Activated T-helper 2 cell treated with anti-CD3 and anti-CD28 coated beads, Interferon-gamma antibody, Interleukin-2, Interleukin-4, amounts not matched to agents 10 μg/mL and 5 μg/mL and 100 μg/mL, durations not matched to agents 14 hours and 24 hours and 36 hours (primary cell): ENCODE data around the gene SLC39A1. TPM values are rescaled to one million over a fixed set of nuclear protein-coding genes. Genes with fewer than 3 reads are reported as not detected.
"Not testable (repeated sequence)": the region's sequence is repeated elsewhere in the genome, so short reads cannot be mapped to it uniquely, and the experiment has no call there.

Source experiments
- DNase-seq: peaks from one replicate; pipeline ENCODE4 v3.0.0; 2021; ENCODE audit warnings: low spot score
- H3K27ac Mint-ChIP-seq: one replicate; pipeline ENCODE4 v1.8.0; 2021; ENCODE audit warnings: mixed read lengths
- H3K27me3 Mint-ChIP-seq: one replicate; pipeline ENCODE4 v1.8.0; 2021; ENCODE audit warnings: low read depth, mixed read lengths
- H3K36me3 Mint-ChIP-seq: one replicate; pipeline ENCODE4 v1.8.0; 2021; ENCODE audit warnings: low read depth, mixed read lengths
- H3K4me1 Mint-ChIP-seq: one replicate; pipeline ENCODE4 v1.8.0; 2021; ENCODE audit warnings: low read depth, mixed read lengths
- H3K4me3 Mint-ChIP-seq: one replicate; pipeline ENCODE4 v1.8.0; 2021; ENCODE audit warnings: low read depth, mild to moderate bottlenecking, moderate library complexity, mixed read lengths
- H3K9me3 Mint-ChIP-seq: one replicate; pipeline ENCODE4 v1.8.0; 2021; ENCODE audit warnings: mixed read lengths
- intact Hi-C: fragments of 100-400 bp; cut with micrococcal nuclease; formaldehyde crosslinking; loops from one replicate; pipeline ENCODE4 v1.15.1; 2023
- total RNA-seq: library from RNA; stranded (reverse); gene quantifications from 2 replicates; pipeline ENCODE4 v1.2.3, GENCODE V29; 2022

SLC39A1 gene
- total RNA-seq, 1 donor from 2014 or later, result 76.5 TPM

- H3K9me3 Mint-ChIP-seq, result no peaks in the 10 kb centered on the region
- H3K27ac Mint-ChIP-seq, result peak within 1 kb of the TSS; percentile 84
- no peaks in the 10 kb centered on the region for H3K27me3 Mint-ChIP-seq
- H3K36me3 Mint-ChIP-seq, result peaks cover 8% of the 10 kb centered on the region
- DNase-seq, result no peak
- peak within 1 kb of the TSS; percentile 71 for H3K4me3 Mint-ChIP-seq
- intact Hi-C loops, result loop anchor here (1.0 to 2.0 kb wide), 2 partner anchors 189 to 315 kb away; no protein-coding TSS in a partner anchor
- peaks cover 33% of the 10 kb centered on the region for H3K4me1 Mint-ChIP-seq
Observed at GRCh38 chr1:153985941-153986761, 22.8 kb upstream of the SLC39A1 start, which contains the start of gene RAB13. Gene RAB13, minus strand, starts transcription at chr1:153986339. Its CDS starts 103 bp downstream, at chr1:153986236.

GRCh38 chr1:153985341-153985912 lies 22.1 kb upstream of the SLC39A1 start:
- H3K4me1 Mint-ChIP-seq, result peaks cover 31% of the 10 kb centered on the region
- intact Hi-C loops, result no loop called here
- no peaks in the 10 kb centered on the region for H3K9me3 Mint-ChIP-seq

GRCh38 chr1:153984123-153984894 lies 21.0 kb upstream of the SLC39A1 start:
- H3K4me3 Mint-ChIP-seq, result no peak overlapping the region
- H3K27me3 Mint-ChIP-seq, result no peaks in the 10 kb centered on the region
- peaks cover 26% of the 10 kb centered on the region for H3K4me1 Mint-ChIP-seq
- no peaks in the 10 kb centered on the region for H3K36me3 Mint-ChIP-seq
- no peak for DNase-seq
- no peaks in the 10 kb centered on the region for H3K9me3 Mint-ChIP-seq
- intact Hi-C loops, result no loop called here
- no peak overlapping the region for H3K27ac Mint-ChIP-seq

More at GRCh38 chr1:153985341-153985912, 22.1 kb upstream of the SLC39A1 start:
- DNase-seq, result no peak
- H3K27ac Mint-ChIP-seq, result peak overlapping the region; percentile 77
- peak overlapping the region; percentile 71 for H3K4me3 Mint-ChIP-seq
- H3K36me3 Mint-ChIP-seq, result peaks cover under 1% of the 10 kb centered on the region
- no peaks in the 10 kb centered on the region for H3K27me3 Mint-ChIP-seq

- H3K9me3 Mint-ChIP-seq, H3K27me3 Mint-ChIP-seq, H3K27ac Mint-ChIP-seq, intact Hi-C loops, DNase-seq, H3K36me3 Mint-ChIP-seq, H3K4me3 Mint-ChIP-seq: not testable (repeated sequence)
- H3K4me1 Mint-ChIP-seq, result peaks cover 29% of the 10 kb centered on the region
Observed at GRCh38 chr1:153981735-153982134, 18.4 kb upstream of the SLC39A1 start.

GRCh38 chr1:153979091-153979490 lies 15.8 kb upstream of the SLC39A1 start:
- Mint-ChIP-seq H3K4me3 (peak overlapping the region; percentile 97), H3K36me3 (peaks cover 29% of the 10 kb centered on the region), H3K4me1 (peaks cover 22% of the 10 kb centered on the region)
- not testable (repeated sequence) for H3K27me3 Mint-ChIP-seq, DNase-seq, H3K9me3 Mint-ChIP-seq, H3K27ac Mint-ChIP-seq
- intact Hi-C loops, result loop anchor here (2.0 kb wide), 1 partner anchor 32 kb away; the partner anchor contains the start of gene DENND4B

GRCh38 chr1:153978274-153978909 lies 15.1 kb upstream of the SLC39A1 start:
- peak overlapping the region; percentile 97 for H3K4me3 Mint-ChIP-seq
- DNase-seq, result no peak
- no peaks in the 10 kb centered on the region for H3K27me3 Mint-ChIP-seq
- intact Hi-C loops, result loop anchor here (2.0 kb wide), 1 partner anchor 32 kb away; the partner anchor contains the start of gene DENND4B
- peak overlapping the region; percentile 89 for H3K27ac Mint-ChIP-seq
- peaks cover 24% of the 10 kb centered on the region for H3K4me1 Mint-ChIP-seq
- H3K36me3 Mint-ChIP-seq, result peaks cover 36% of the 10 kb centered on the region
- H3K9me3 Mint-ChIP-seq, result no peaks in the 10 kb centered on the region

- H3K36me3 Mint-ChIP-seq, result peaks cover 43% of the 10 kb centered on the region
- peak within 1 kb of the TSS; percentile 97 for H3K27ac Mint-ChIP-seq
- peak; percentile 78 for DNase-seq
- no peaks in the 10 kb centered on the region for H3K9me3 Mint-ChIP-seq
- peak within 1 kb of the TSS; percentile 97 for H3K4me3 Mint-ChIP-seq
- no peaks in the 10 kb centered on the region for H3K27me3 Mint-ChIP-seq
- H3K4me1 Mint-ChIP-seq, result peaks cover 27% of the 10 kb centered on the region
- intact Hi-C loops, result loop anchor here (1.0 to 2.0 kb wide), 5 partner anchors 10 to 194 kb away; partner anchors contain the start of genes CREB3L4, DENND4B, RPS27 and SLC39A1
Observed at GRCh38 chr1:153977250-153978240, 14.2 kb upstream of the SLC39A1 start, which contains the start of gene JTB. Gene JTB, minus strand, starts transcription at chr1:153977674. Its CDS starts 422 bp downstream, at chr1:153977252.

GRCh38 chr1:153976819-153977249 lies 13.5 kb upstream of the SLC39A1 start:
- intact Hi-C loops, result loop anchor here (1.0 to 2.0 kb wide), 4 partner anchors 10 to 194 kb away; partner anchors contain the start of genes CREB3L4, RPS27 and SLC39A1
- no peak for DNase-seq
- no peaks in the 10 kb centered on the region for H3K27me3 Mint-ChIP-seq
- H3K36me3 Mint-ChIP-seq, result peaks cover 48% of the 10 kb centered on the region
- no peaks in the 10 kb centered on the region for H3K9me3 Mint-ChIP-seq
- peak overlapping the region; percentile 97 for H3K4me3 Mint-ChIP-seq
- H3K4me1 Mint-ChIP-seq, result peaks cover 34% of the 10 kb centered on the region
- H3K27ac Mint-ChIP-seq, result peak overlapping the region; percentile 97

- Mint-ChIP-seq H3K4me1 (peaks cover 39% of the 10 kb centered on the region), H3K36me3 (peaks cover 48% of the 10 kb centered on the region), H3K9me3 (no peaks in the 10 kb centered on the region), H3K4me3 (no peak overlapping the region), H3K27me3 (no peaks in the 10 kb centered on the region), H3K27ac (no peak overlapping the region)
- intact Hi-C loops, result no loop called here
- no peak for DNase-seq
Observed at GRCh38 chr1:153973525-153973924, 10.2 kb upstream of the SLC39A1 start.

- intact Hi-C loops, result no loop called here
- no peak for DNase-seq
- peaks cover 48% of the 10 kb centered on the region for H3K36me3 Mint-ChIP-seq
- no peaks in the 10 kb centered on the region for H3K9me3 Mint-ChIP-seq
- no peak overlapping the region for H3K4me3 Mint-ChIP-seq
- H3K27ac Mint-ChIP-seq, result no peak overlapping the region
- H3K4me1 Mint-ChIP-seq, result peaks cover 39% of the 10 kb centered on the region
- H3K27me3 Mint-ChIP-seq, result no peaks in the 10 kb centered on the region
Observed at GRCh38 chr1:153973071-153973470, 9.7 kb upstream of the SLC39A1 start.

- Mint-ChIP-seq H3K36me3 (peaks cover 43% of the 10 kb centered on the region), H3K4me1 (peaks cover 43% of the 10 kb centered on the region), H3K4me3 (no peak overlapping the region), H3K9me3 (no peaks in the 10 kb centered on the region), H3K27me3 (no peaks in the 10 kb centered on the region), H3K27ac (no peak overlapping the region)
- no peak for DNase-seq
- intact Hi-C loops, result no loop called here
Observed at GRCh38 chr1:153970346-153970745, 7.0 kb upstream of the SLC39A1 start.
